Ascending aorta (tissue), 2 donors: ENCODE data around the gene PLIN3. TPM values are rescaled to one million over a fixed set of nuclear protein-coding genes. Genes with fewer than 3 reads are reported as not detected.

ENCODE experiments used
- DNase-seq, 2 donors: peaks; one replicate each; pipeline ENCODE4 v3.0.0-alpha.2; 2019; ENCODE audit warnings: low spot score in 2 of 2
- H3K27ac ChIP-seq, 2 donors: fragments of 200-600 bp; sonication (generic); one replicate each; pipeline ENCODE4 v1.5.1; 2016 to 2017; ENCODE audit warnings: mild to moderate bottlenecking in 1 of 2
- H3K27me3 ChIP-seq: fragments of 200-600 bp; sonication (generic); one replicate; pipeline ENCODE4 v1.5.1; 2017
- H3K36me3 ChIP-seq, 2 donors: fragments of 200-600 bp; sonication (generic); one replicate each; pipeline ENCODE4 v1.5.1; 2016
- H3K4me1 ChIP-seq, 2 donors: fragments of 200-600 bp; sonication (generic); one replicate each; pipeline ENCODE4 v1.5.1; 2016 to 2017; ENCODE audit warnings: mild to moderate bottlenecking in 1 of 2
- H3K4me3 ChIP-seq, 2 donors: fragments of 200-600 bp; sonication (generic); one replicate each; pipeline ENCODE4 v1.5.1; 2016 to 2017; ENCODE audit warnings: mild to moderate bottlenecking in 1 of 2
- H3K9me3 ChIP-seq, 2 donors: fragments of 200-600 bp; sonication (generic); one replicate each; pipeline ENCODE4 v1.5.1; 2016
- CTCF ChIP-seq, 3 experiments: fragments of 200-600 bp in 2 of 3; fragments of 450-650 bp in 1 of 3; sonication (generic) in 2 of 3; IDR thresholded peaks; one replicate each; pipeline ENCODE4 v1.5.1; 2016 to 2019; ENCODE audit warnings: antibody characterized with exemption in 3 of 3, mild to moderate bottlenecking in 1 of 3, moderate library complexity in 1 of 3
- intact Hi-C: fragments of 100-400 bp; cut with DNase I; formaldehyde crosslinking; loops from one replicate; pipeline ENCODE4 v1.15.1; 2023
- total RNA-seq: library from RNA; depleted of rRNA; stranded (reverse); fragments of >200 nt; gene quantifications from one replicate; pipeline ENCODE4 v1.1.0, GENCODE V29; 2016

PLIN3 gene
- total RNA-seq, 1 donor from 2014 or later = 84.3 TPM

GRCh38 chr19:4911786-4912672 lies 44.6 kb upstream of the PLIN3 start:
- Histone ChIP-seq H3K4me3 (peak overlapping the region; percentile 43 to 76), H3K27me3 (no peaks in the 10 kb centered on the region), H3K4me1 (peaks cover 18 to 22% of the 10 kb centered on the region in 2 donors), H3K36me3 (no peaks in the 10 kb centered on the region), H3K9me3 (no peaks in the 10 kb centered on the region), H3K27ac (peak overlapping the region; percentile 64 to 73)
- peak; percentile 60 to 65 (median 64) for TF ChIP-seq CTCF (IDR thresholded peaks at IDR 0.05)
- DNase-seq = peak; percentile 52 to 94
- intact Hi-C loops = loop anchor here (1.0 to 5.0 kb wide), 6 partner anchors 40 to 187 kb away; partner anchors contain the start of gene FEM1A

GRCh38 chr19:4911314-4911713 lies 43.8 kb upstream of the PLIN3 start:
- intact Hi-C loops = loop anchor here (1.0 to 5.0 kb wide), 5 partner anchors 39 to 187 kb away; partner anchors contain the start of gene FEM1A
- H3K9me3 ChIP-seq = no peaks in the 10 kb centered on the region
- peak overlapping the region; percentile 64 to 73 for H3K27ac ChIP-seq
- peaks cover 18 to 22% of the 10 kb centered on the region in 2 donors for H3K4me1 ChIP-seq
- no peaks in the 10 kb centered on the region for H3K36me3 ChIP-seq
- H3K4me3 ChIP-seq = peak overlapping the region; percentile 43 to 76
- no peak for DNase-seq
- H3K27me3 ChIP-seq = no peaks in the 10 kb centered on the region
- TF ChIP-seq CTCF (IDR thresholded peaks at IDR 0.05) = no peak

GRCh38 chr19:4910594-4911281 lies 43.3 kb upstream of the PLIN3 start:
- Histone ChIP-seq H3K27ac (peak overlapping the region; percentile 64 to 73), H3K27me3 (no peaks in the 10 kb centered on the region), H3K4me1 (peaks cover 18 to 22% of the 10 kb centered on the region in 2 donors), H3K9me3 (no peaks in the 10 kb centered on the region), H3K36me3 (no peaks in the 10 kb centered on the region), H3K4me3 (peak overlapping the region; percentile 76 to 77)
- TF ChIP-seq CTCF (IDR thresholded peaks at IDR 0.05) = no peak
- intact Hi-C loops = loop anchor here (1.0 to 5.0 kb wide), 7 partner anchors 38 to 186 kb away; partner anchors contain the start of genes FEM1A and PLIN3
- no peak for DNase-seq

- intact Hi-C loops = loop anchor here (1.0 to 5.0 kb wide), 5 partner anchors 43 to 185 kb away; partner anchors contain the start of genes FEM1A and PLIN3
- TF ChIP-seq CTCF (IDR thresholded peaks at IDR 0.05) = no peak
- peak; percentile 71 to 94 for DNase-seq
- Histone ChIP-seq H3K27me3 (no peaks in the 10 kb centered on the region), H3K36me3 (no peaks in the 10 kb centered on the region), H3K4me1 (peaks cover 18 to 22% of the 10 kb centered on the region in 2 donors), H3K27ac (no peak overlapping the region), H3K4me3 (peak overlapping the region; percentile 76 to 77), H3K9me3 (no peaks in the 10 kb centered on the region)
Observed at GRCh38 chr19:4909897-4910593, 42.6 kb upstream of the PLIN3 start.
